Hepatocyte (in vitro differentiated cells): ENCODE results near the gene MYL5. TPM values are rescaled to one million over a fixed set of nuclear protein-coding genes. Genes with fewer than 3 reads are reported as not detected.

Source experiments
- DNase-seq: peaks from one replicate; pipeline ENCODE4 v3.0.0-alpha.2; 2016; ENCODE audit warnings: low spot score
- H2AFZ ChIP-seq: fragments of 200-600 bp; sonication (generic); 2 replicates; pipeline ENCODE4 v1.6.0; 2016; ENCODE audit warnings: antibody characterized with exemption, mild to moderate bottlenecking
- H3K27ac ChIP-seq: fragments of 200-600 bp; sonication (generic); 2 replicates; pipeline ENCODE4 v1.5.1; 2016; ENCODE audit warnings: mild to moderate bottlenecking
- H3K27me3 ChIP-seq: fragments of 200-600 bp; sonication (generic); 2 replicates; pipeline ENCODE4 v1.6.1; 2016
- H3K36me3 ChIP-seq: fragments of 200-600 bp; sonication (generic); replicated peaks from 2 replicates; pipeline ENCODE4 v1.5.1; 2016; ENCODE audit warnings: low read depth; ENCODE audit not compliant: insufficient read depth
- H3K4me1 ChIP-seq: fragments of 200-600 bp; sonication (generic); 2 replicates; pipeline ENCODE4 v1.5.1; 2016; ENCODE audit warnings: mild to moderate bottlenecking, moderate library complexity; ENCODE audit not compliant: insufficient read depth
- H3K4me2 ChIP-seq: fragments of 200-600 bp; sonication (generic); 2 replicates; pipeline ENCODE4 v1.6.0; 2016
- H3K4me3 ChIP-seq: fragments of 200-600 bp; sonication (generic); 2 replicates; pipeline ENCODE4 v1.5.1; 2016; ENCODE audit warnings: mild to moderate bottlenecking
- H3K79me2 ChIP-seq: fragments of 200-600 bp; sonication (generic); 2 replicates; pipeline ENCODE4 v1.6.0; 2017; ENCODE audit warnings: mild to moderate bottlenecking
- H3K9me2 ChIP-seq: fragments of 200-600 bp; sonication (generic); replicated peaks from 2 replicates; pipeline ENCODE4 v1.6.0; 2017; ENCODE audit warnings: mild to moderate bottlenecking; ENCODE audit not compliant: insufficient read depth
- H3K9me3 ChIP-seq: fragments of 200-600 bp; sonication (generic); 2 replicates; pipeline ENCODE4 v1.5.1; 2016; ENCODE audit warnings: low read depth, mild to moderate bottlenecking
- H4K20me1 ChIP-seq: fragments of 200-600 bp; sonication (generic); 2 replicates; pipeline ENCODE4 v1.6.0; 2016; ENCODE audit warnings: mild to moderate bottlenecking; ENCODE audit not compliant: insufficient read depth, poor library complexity, severe bottlenecking
- EZH2 ChIP-seq: fragments of 200-600 bp; sonication (generic); IDR thresholded peaks from 2 replicates; pipeline ENCODE4 v1.6.1; 2016; ENCODE audit warnings: antibody characterized with exemption, mild to moderate bottlenecking, borderline replicate concordance
- EZH2phosphoT487 ChIP-seq: fragments of 200-600 bp; sonication (generic); IDR thresholded peaks from one replicate; pipeline ENCODE4 v1.6.1; 2018; ENCODE audit warnings: antibody characterized with exemption, mild to moderate bottlenecking, low read depth, moderate library complexity; ENCODE audit not compliant: unreplicated experiment, severe bottlenecking
- WGBS: methylation state at CpG from one replicate; pipeline ENCODE4 v1.1.6; 2016; ENCODE audit warnings: low lambda C conversion rate; ENCODE audit errors: missing lambda C conversion rate; 5-methylcytosine and 5-hydroxymethylcytosine counted together
- polyA plus RNA-seq: library from polyadenylated mRNA; unstranded; fragments of >200 nt; fragmentation: Nextera tagmentation; extraction: Ambion mirVana; gene quantifications from 2 replicates; pipeline ENCODE4 v1.2.1, GENCODE V29; 2016
- total RNA-seq: library from RNA; depleted of rRNA; stranded (reverse); fragments of >200 nt; gene quantifications from 2 replicates; pipeline ENCODE4 v1.2.3, GENCODE V29; 2014
- TF ChIP-seq, protein P1 (sequence below): fragments of 200-600 bp; sonication (generic); IDR thresholded peaks from 2 replicates; pipeline ENCODE4 v1.5.1; 2016; ENCODE audit warnings: antibody characterized with exemption, mild to moderate bottlenecking; ENCODE audit not compliant: poor library complexity

Gene MYL5
- total and polyA plus RNA-seq, 2 experiments from 2014 or later: 12.6 to 25.1 TPM

- DNase-seq: no peak
- Histone ChIP-seq H3K9me3 (no peaks in the 10 kb centered on the region), H2AFZ (no peak overlapping the region), H3K36me3 (no peaks in the 10 kb centered on the region), H3K4me1 (peaks cover 18% of the 10 kb centered on the region), H3K9me2 (no peaks in the 10 kb centered on the region), H3K27me3 (no peaks in the 10 kb centered on the region), H3K79me2 (peaks cover 25% of the 10 kb centered on the region), H3K27ac (no peak overlapping the region), H3K4me2 (no peak overlapping the region), H3K4me3 (no peak overlapping the region), H4K20me1 (no peaks in the 10 kb centered on the region)
- WGBS: 93% methylated on average over 3 of the region's 3 CpGs
- TF ChIP-seq EZH2phosphoT487: no peak
- TF ChIP-seq, protein P1, sequence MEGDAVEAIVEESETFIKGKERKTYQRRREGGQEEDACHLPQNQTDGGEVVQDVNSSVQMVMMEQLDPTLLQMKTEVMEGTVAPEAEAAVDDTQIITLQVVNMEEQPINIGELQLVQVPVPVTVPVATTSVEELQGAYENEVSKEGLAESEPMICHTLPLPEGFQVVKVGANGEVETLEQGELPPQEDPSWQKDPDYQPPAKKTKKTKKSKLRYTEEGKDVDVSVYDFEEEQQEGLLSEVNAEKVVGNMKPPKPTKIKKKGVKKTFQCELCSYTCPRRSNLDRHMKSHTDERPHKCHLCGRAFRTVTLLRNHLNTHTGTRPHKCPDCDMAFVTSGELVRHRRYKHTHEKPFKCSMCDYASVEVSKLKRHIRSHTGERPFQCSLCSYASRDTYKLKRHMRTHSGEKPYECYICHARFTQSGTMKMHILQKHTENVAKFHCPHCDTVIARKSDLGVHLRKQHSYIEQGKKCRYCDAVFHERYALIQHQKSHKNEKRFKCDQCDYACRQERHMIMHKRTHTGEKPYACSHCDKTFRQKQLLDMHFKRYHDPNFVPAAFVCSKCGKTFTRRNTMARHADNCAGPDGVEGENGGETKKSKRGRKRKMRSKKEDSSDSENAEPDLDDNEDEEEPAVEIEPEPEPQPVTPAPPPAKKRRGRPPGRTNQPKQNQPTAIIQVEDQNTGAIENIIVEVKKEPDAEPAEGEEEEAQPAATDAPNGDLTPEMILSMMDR: no peak
- TF ChIP-seq EZH2: no peak
These were observed 2.6 kb upstream of the MYL5 start for GRCh38 chr4:671769-672168.

GRCh38 chr4:673349-674091 lies 822 bp upstream of the MYL5 start:
- Histone ChIP-seq H3K4me3 (peak overlapping the region; percentile 44), H3K9me2 (no peaks in the 10 kb centered on the region), H3K27ac (peak overlapping the region; percentile 38), H2AFZ (peak overlapping the region; percentile 1), H3K4me1 (peaks cover 18% of the 10 kb centered on the region), H4K20me1 (no peaks in the 10 kb centered on the region), H3K27me3 (no peaks in the 10 kb centered on the region), H3K79me2 (peaks cover 25% of the 10 kb centered on the region), H3K36me3 (no peaks in the 10 kb centered on the region), H3K4me2 (peak overlapping the region; percentile 84), H3K9me3 (no peaks in the 10 kb centered on the region)
- TF ChIP-seq EZH2phosphoT487: no peak
- no peak for TF ChIP-seq EZH2
- TF ChIP-seq, protein P1: no peak
- 13% methylated on average over 25 of the region's 55 CpGs for WGBS
- DNase-seq: peak; percentile 63

- H2AFZ ChIP-seq: no peak overlapping the region
- H3K79me2 ChIP-seq: peaks cover 25% of the 10 kb centered on the region
- no peaks in the 10 kb centered on the region for H3K27me3 ChIP-seq
- H3K27ac ChIP-seq: peak overlapping the region; percentile 94
- no peaks in the 10 kb centered on the region for H3K9me3 ChIP-seq
- H3K4me1 ChIP-seq: peaks cover 18% of the 10 kb centered on the region
- H3K4me2 ChIP-seq: peak overlapping the region; percentile 100
- H3K4me3 ChIP-seq: peak overlapping the region; percentile 86
- WGBS: 83% methylated on average over 26 of the region's 26 CpGs
- no peaks in the 10 kb centered on the region for H3K9me2 ChIP-seq
- no peaks in the 10 kb centered on the region for H4K20me1 ChIP-seq
- H3K36me3 ChIP-seq: no peaks in the 10 kb centered on the region
- TF ChIP-seq EZH2: no peak
- TF ChIP-seq EZH2phosphoT487: no peak
- TF ChIP-seq, protein P1: no peak
- DNase-seq: no peak
These were observed 917 bp downstream of the MYL5 start for GRCh38 chr4:675036-675882.
